ENCODE measurements around the gene PIH1D1.

The PIH1D1 gene

GRCh38 chr19:49425922-49426592 is 25.6 kb downstream of the PIH1D1 start (continued):
- no peak for TF ChIP-seq ZNF398 (tag by site-specific recombination; IDR thresholded peaks at IDR 0.05)
- no peak for TF ChIP-seq ZNF394 (tag by site-specific recombination; IDR thresholded peaks at IDR 0.05; ENCODE audit: borderline replicate concordance)
- no peak for TF ChIP-seq ZNF747 (tag by site-specific recombination; IDR thresholded peaks at IDR 0.05)
- TF ChIP-seq ZFP69B (tag by site-specific recombination; IDR thresholded peaks at IDR 0.05) = peak; percentile 52; the same call in 1 of the 2 replicates
- TF ChIP-seq ZNF639 (tag by site-specific recombination; IDR thresholded peaks at IDR 0.05) = no peak
- peak; percentile 83 for TF ChIP-seq ZNF335 (tag by site-specific recombination; conservative IDR thresholded peaks at IDR 0.05)
- no peak for TF ChIP-seq PRDM4 (tag by site-specific recombination; IDR thresholded peaks at IDR 0.05)
- no peak for TF ChIP-seq ZNF214 (tag by site-specific recombination; IDR thresholded peaks at IDR 0.05; ENCODE audit: borderline replicate concordance)
- TF ChIP-seq TRIM28 (IDR thresholded peaks at IDR 0.05; ENCODE audit: borderline replicate concordance, low read length) = no peak
- no peak for TF ChIP-seq ZNF768 (tag by site-specific recombination; IDR thresholded peaks at IDR 0.05)
- no peak for TF ChIP-seq ZSCAN16 (tag by site-specific recombination; IDR thresholded peaks at IDR 0.05)
- no peak for TF ChIP-seq MZF1 (tag by site-specific recombination; IDR thresholded peaks at IDR 0.05; ENCODE audit: borderline replicate concordance)
- no peak for TF ChIP-seq ZNF548 (tag by site-specific recombination; IDR thresholded peaks at IDR 0.05)
- TF ChIP-seq ZNF175 (tag by site-specific recombination; IDR thresholded peaks at IDR 0.05) = no peak
- TF ChIP-seq ZBTB44 (tag by site-specific recombination; IDR thresholded peaks at IDR 0.05) = 0 out of 2 replicates have a peak, but pooled peaks have one; percentile 36
- no peak for TF ChIP-seq ZNF704 (tag by site-specific recombination; IDR thresholded peaks at IDR 0.05)
- no peak for TF ChIP-seq REPIN1 (tag by site-specific recombination; IDR thresholded peaks at IDR 0.05; ENCODE audit: low read depth)
- TF ChIP-seq ZNF426 (tag by site-specific recombination; IDR thresholded peaks at IDR 0.05) = no peak
- TF ChIP-seq ZIC2 (tag by site-specific recombination; IDR thresholded peaks at IDR 0.05) = no peak
- peak; percentile 44 for TF ChIP-seq SCRT1 (tag by site-specific recombination; IDR thresholded peaks at IDR 0.05; ENCODE audit: borderline replicate concordance)
- no peak for TF ChIP-seq KLF7 (tag by site-specific recombination; IDR thresholded peaks at IDR 0.05; ENCODE audit: borderline replicate concordance)
- TF ChIP-seq ZBTB17 (tag by site-specific recombination; IDR thresholded peaks at IDR 0.05) = peak; percentile 16; the same call in 1 of the 2 replicates
- no peak for TF ChIP-seq ZNF501 (tag by site-specific recombination; IDR thresholded peaks at IDR 0.05)
- no peak for TF ChIP-seq ZEB2 (tag by site-specific recombination; IDR thresholded peaks at IDR 0.05)
- TF ChIP-seq ZNF664 (tag by site-specific recombination; IDR thresholded peaks at IDR 0.05) = no peak
- TF ChIP-seq ZNF16 (tag by site-specific recombination; IDR thresholded peaks at IDR 0.05; ENCODE audit: low read depth) = no peak
- peak; percentile 98 for TF ChIP-seq ZBTB48 (tag by site-specific recombination; IDR thresholded peaks at IDR 0.05)
- no peak for TF ChIP-seq ZNF23 (tag by site-specific recombination; IDR thresholded peaks at IDR 0.05; ENCODE audit: borderline replicate concordance)
- TF ChIP-seq FEZF1 (tag by site-specific recombination; IDR thresholded peaks at IDR 0.05) = no peak
- no peak for TF ChIP-seq ZBTB10 (tag by site-specific recombination; IDR thresholded peaks at IDR 0.05)
